ENCODE results near the gene CADPS2.

DNA sequence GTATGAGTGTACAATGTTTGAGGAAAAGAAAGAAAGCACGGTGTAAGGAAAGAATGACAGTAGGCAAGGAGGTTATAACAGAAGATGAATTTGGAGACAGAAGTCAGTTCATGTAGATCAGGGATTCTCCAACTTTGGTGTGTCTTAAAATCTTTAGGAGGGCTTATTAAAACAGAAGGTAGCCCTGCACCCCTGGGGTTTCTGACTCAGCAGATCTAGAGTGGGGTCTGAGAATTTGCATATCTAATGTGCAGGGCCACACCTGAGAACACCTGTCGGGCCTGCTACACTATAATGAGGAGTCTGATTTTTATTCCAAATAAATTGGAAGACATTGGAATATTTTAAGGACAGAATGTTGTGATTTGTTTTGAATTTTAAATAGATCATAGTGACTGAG, 307.9 kb downstream of the CADPS2 start:
- TF ChIP-seq, protein P1, sequence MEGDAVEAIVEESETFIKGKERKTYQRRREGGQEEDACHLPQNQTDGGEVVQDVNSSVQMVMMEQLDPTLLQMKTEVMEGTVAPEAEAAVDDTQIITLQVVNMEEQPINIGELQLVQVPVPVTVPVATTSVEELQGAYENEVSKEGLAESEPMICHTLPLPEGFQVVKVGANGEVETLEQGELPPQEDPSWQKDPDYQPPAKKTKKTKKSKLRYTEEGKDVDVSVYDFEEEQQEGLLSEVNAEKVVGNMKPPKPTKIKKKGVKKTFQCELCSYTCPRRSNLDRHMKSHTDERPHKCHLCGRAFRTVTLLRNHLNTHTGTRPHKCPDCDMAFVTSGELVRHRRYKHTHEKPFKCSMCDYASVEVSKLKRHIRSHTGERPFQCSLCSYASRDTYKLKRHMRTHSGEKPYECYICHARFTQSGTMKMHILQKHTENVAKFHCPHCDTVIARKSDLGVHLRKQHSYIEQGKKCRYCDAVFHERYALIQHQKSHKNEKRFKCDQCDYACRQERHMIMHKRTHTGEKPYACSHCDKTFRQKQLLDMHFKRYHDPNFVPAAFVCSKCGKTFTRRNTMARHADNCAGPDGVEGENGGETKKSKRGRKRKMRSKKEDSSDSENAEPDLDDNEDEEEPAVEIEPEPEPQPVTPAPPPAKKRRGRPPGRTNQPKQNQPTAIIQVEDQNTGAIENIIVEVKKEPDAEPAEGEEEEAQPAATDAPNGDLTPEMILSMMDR (IDR thresholded peaks at IDR 0.05; ENCODE audit: insufficient read depth, low read depth, low read length), result no peak
- TF ChIP-seq EZH2 (IDR thresholded peaks at IDR 0.05; ENCODE audit: insufficient read depth, low read length), result no peak
